GM18907 (cell line): ENCODE results near the gene ABR.
"Not testable (repeated sequence)": the region's sequence is repeated elsewhere in the genome, so short reads cannot be mapped to it uniquely, and the experiment has no call there.

Source experiments
- ATAC-seq: cut with Tn5 transposase; IDR thresholded peaks from one replicate; pipeline ENCODE4 v1.9.1; 2021; ENCODE audit warnings: mild to moderate bottlenecking, moderate library complexity; ENCODE audit not compliant: unreplicated experiment

Gene ABR

DNA sequence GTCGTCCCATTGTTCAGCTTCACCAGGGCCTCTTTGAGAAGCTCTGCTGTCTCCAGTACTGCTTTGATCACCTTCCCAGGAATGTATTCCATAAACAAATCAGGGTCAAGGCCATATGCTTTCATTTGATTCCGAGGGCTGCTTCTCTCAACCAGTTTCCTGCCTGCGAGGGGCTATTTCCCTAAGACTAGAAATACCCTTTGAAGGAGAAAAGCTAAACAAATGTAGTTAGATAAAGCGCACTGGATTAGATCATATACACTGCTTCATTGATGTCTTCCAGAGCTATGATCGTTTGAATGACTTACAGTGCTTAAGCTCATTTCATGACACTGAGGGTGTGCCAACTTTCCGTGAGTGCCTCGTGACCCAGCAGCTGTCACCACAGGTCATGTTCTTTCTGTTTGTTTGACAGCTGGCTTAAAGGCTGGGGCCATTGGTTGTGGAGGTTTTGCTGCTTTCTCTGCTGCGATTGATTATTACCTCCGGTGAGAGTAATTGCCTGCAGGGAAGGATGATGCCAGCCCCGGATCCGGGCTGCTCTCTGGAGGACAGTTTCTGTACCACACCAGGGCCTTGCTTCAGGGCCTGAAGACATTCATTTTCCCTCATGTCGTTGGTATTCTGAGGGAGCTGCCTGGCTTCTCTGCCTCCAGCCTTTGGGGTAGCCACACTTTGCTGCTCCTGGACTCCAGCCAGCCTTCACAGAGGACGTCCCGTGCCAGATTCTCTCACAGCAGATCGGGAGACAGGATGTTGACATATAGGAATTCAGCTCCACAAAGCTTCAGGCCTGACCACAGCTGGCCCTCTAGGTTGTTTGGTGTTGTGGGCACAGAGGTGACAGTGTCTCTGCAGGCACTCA lies 179.0 kb downstream of the ABR start:
- ATAC-seq: no peak

DNA sequence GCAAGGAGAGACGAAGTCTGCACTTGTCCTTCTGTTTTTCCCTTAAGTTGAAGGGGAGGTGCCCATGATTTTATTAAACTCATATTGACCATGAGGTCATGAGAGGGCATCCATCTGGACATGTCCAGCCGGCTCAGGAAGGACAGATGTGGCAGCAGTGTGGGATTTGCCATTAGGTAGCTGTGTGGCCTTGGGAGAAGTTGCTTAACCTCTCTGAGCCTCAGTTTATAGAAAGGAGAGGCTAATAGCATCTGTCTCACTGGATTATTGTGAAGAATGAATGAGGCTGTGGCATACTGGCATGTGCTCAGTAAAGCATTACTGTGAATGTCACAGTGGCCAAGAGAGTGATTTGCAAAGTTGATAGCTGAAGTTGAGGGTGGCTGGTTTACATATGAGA lies 181.7 kb downstream of the ABR start:
- no peak for ATAC-seq

- peak; percentile 90 for ATAC-seq
Observed at GRCh38 chr17:996554-997344, 183.0 kb downstream of the ABR start, which contains the start of gene TIMM22. Gene TIMM22, plus strand, starts transcription at chr17:997129. Its CDS starts 14 bp downstream, at chr17:997143.

- not testable (repeated sequence) for ATAC-seq
Observed at GRCh38 chr17:995324-995723, 184.5 kb downstream of the ABR start.

DNA sequence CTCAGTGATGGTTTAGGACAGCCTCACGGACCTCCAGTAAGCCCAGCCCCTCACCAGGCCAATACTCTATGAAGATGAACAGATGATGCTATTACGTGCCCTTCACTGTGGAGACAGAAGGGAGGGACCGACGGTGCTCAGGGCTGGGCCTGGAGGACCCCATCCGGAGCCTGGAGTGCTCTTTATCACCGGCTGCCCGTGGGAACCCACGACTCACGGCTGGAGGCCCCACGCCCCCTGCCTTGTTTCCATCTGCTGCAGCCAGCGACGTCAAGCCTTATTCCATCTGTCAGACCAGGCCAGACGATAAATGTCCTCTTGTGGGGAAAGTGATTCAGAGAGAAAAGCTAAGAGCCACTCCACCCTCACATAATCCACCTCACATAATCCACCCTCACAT lies 186.8 kb downstream of the ABR start:
- ATAC-seq: no peak

GRCh38 chr17:988561-988960 lies 191.2 kb downstream of the ABR start:
- ATAC-seq: no peak

DNA sequence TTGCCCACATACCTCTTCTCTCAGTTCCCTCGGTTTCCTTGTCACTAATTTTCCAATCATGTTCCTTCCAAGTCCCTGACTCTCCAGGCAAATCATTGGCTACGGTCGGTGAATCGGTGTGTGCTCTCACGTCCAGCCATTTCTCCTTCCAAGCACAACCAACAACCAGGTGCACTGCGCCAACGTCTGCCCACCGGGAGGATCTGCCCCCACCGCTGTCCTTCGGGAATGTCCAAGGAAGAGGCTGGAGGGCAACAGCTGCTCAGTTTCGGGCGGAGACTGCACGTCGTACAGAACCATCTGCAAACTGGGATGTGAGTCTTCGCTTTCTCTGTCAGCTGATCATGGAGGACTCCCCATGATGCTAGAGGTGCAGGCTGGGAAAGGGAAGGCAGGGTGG lies 191.8 kb downstream of the ABR start:
- no peak for ATAC-seq

DNA sequence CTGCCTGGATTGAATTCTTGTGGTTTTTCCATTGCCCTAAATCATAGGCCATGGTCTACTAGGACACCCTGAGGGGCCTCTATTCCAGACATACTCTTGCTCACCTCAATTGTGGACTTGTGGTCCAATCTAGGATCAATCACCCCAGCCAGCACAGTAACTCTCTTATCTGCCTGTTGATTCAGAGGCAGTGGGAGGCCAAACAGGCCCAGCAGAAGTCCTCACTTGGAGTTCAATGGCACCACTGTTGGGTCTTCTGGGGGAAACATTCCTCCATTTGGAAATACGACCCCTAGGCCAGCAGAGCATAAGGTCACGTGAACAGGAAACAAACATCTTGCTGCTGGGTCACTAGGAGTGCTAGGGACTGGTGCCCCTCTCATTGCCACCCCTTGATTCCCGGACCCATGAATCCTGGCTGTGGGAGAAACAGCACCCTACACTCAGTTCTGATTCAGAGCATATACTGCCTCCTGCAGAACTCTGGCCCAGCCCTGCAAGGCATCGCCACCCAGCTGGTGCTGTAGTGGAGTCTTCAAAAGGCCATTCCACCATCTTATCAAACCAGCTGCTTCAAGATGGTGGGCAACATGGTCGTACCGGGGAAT lies 193.4 kb downstream of the ABR start:
- ATAC-seq: no peak

DNA sequence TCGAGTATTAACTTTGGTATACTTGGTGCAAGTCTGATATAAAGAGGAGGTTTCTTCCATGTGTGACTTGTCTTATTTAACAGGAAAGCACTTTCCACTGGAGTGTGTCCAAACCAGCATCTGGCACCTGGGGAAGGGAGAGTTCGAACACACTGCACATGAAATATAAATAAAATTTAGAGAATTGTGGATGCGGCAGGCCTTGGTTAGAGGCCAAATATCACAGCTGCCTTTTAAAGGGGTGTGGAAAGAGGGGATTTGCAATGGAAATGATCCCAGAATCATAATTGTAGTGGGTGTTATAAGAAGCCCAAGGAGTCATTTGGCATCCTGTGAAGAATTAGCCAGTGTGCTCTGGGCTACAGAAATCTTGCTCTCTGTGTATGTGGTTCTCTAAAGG lies 195.9 kb downstream of the ABR start:
- no peak for ATAC-seq

- ATAC-seq: no peak
Observed at GRCh38 chr17:981292-981658, 198.5 kb downstream of the ABR start.

GRCh38 chr17:980406-981291 lies 199.1 kb downstream of the ABR start:
- peak; percentile 44 for ATAC-seq

DNA sequence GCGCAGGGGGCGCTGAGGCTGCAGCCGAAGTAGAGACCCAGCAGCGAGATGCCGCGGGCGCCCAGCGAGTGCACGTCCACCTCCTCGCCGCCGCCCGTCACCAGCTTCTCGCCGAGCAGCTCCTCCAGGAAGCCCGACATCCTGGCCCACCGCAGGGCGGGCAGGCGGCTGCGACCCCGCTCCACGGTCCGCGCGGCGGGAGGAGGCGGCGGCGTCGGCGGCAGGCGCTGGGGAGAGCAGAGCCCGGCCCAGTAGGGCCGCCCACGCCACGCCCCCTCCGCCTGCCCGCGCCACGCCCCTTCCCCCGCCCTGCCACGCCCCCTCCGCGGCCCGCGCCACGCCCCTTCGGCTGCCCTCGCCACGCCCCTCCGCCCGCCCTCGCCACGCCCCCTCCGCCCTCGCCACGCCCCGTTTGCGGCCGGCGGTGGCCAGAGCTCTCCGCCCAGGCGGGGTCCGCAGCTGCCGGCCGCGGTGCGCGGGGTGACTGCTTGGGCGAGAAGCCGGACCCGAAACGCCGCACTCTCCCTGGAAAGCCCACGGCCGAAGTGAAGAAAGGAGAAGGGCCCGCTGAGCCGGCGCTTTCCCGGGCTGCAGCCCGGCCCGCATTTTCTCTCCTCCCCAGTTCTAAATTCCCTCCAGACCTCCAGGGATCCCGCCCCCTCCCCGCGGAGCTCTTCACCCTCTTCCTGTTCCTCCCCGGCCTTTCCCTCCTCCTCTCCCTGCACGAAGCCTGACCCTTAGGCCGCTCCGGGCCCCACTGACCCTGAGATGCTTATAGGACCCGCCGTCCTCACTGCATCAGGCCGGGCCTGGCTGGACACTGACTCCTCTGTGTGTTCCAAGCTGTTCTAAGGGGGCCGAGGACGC lies 200.0 kb downstream of the ABR start, which contains the start of gene NXN:
Gene NXN, minus strand, starts transcription at position 238 of the 867 bp plus-strand sequence.
- ATAC-seq: peak; percentile 69

GRCh38 chr17:979212-979538 lies 200.6 kb downstream of the ABR start:
- ATAC-seq: no peak

GRCh38 chr17:978103-979093 lies 201.4 kb downstream of the ABR start:
- ATAC-seq: no peak

DNA sequence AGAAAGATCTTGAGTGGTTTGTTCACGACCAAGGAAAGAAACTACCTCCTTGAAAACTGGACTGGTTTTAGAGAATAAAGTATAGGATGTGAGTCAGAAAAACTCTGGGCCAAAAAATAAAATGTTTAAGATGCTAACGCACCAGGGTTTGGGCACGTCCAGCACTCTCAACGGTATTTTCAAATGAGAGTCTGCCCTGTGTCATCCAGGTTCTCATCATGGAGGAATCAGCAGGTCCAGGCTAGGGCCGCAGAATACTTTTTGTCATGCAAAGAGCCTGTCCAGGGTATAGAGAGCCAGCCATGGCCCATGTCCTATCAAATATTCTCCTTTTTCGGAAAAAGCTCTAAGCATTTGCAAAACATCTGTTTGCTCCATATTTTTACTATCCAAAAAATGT lies 202.6 kb downstream of the ABR start:
- ATAC-seq: no peak

GRCh38 chr17:976312-976711 lies 203.5 kb downstream of the ABR start:
- ATAC-seq: no peak

DNA sequence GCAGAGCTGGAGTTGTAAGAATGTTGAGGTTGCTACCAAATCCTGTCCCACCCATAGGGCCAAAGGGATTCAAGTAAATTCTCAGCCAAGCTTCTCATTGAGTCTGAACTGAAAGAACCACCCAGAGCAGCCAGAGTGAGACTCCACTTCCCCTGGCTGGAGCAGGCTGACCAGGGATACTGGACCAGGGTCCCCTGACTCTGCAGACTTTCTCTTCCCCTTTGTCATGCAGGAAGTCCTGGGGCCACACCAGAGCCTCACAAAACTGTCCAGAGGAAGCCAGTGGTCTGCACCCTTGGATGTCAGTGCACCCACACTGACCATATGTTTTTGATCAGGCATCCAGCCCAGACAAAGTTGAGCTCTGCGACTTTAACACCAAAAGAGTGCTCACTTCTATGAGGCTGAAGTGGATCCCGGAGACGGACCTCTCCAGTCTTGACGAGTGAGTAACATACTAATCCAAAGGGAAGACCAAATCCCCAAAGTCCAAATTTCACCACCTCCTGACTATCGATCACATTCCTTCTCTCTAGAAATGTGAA lies 204.3 kb downstream of the ABR start:
- ATAC-seq: no peak

- not testable (repeated sequence) for ATAC-seq
Observed at GRCh38 chr17:974778-975177, 205.0 kb downstream of the ABR start.
